ENCODE results near the gene HOXD11.

HOXD11 gene

DNA sequence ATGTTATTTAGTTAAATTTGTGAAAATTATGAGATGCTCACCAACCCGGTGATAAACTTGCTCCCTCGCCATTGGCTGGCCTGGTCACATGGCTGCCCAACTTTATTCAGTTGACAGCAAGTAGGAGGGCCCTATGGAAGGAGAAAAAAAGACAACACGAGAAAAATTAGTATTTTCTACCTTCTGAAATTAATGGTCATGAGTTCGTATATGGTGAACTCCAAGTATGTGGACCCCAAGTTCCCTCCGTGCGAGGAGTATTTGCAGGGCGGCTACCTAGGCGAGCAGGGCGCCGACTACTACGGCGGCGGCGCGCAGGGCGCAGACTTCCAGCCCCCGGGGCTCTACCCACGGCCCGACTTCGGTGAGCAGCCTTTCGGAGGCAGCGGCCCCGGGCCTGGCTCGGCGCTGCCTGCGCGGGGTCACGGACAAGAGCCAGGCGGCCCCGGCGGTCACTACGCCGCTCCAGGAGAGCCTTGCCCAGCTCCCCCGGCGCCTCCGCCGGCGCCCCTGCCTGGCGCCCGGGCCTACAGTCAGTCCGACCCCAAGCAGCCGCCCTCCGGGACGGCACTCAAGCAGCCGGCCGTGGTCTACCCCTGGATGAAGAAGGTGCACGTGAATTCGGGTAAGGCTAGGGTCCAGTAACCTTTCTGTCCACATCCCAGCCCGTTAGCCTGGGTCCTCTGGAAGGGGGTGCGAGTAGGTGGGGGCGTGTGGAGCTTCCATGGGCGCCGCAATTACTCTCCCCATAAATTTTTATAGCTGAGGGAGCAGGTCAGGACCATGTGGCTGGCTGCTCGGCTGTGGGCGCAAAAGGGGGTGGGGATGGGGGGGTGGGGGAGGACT lies 44.6 kb downstream of the HOXD11 start, which contains the start of gene HOXD4:
Gene HOXD4, plus strand, starts transcription at position 109 of the 846 bp plus-strand sequence. Its CDS starts 84 bp downstream, at position 193.
- DNase-seq = no peak

DNA sequence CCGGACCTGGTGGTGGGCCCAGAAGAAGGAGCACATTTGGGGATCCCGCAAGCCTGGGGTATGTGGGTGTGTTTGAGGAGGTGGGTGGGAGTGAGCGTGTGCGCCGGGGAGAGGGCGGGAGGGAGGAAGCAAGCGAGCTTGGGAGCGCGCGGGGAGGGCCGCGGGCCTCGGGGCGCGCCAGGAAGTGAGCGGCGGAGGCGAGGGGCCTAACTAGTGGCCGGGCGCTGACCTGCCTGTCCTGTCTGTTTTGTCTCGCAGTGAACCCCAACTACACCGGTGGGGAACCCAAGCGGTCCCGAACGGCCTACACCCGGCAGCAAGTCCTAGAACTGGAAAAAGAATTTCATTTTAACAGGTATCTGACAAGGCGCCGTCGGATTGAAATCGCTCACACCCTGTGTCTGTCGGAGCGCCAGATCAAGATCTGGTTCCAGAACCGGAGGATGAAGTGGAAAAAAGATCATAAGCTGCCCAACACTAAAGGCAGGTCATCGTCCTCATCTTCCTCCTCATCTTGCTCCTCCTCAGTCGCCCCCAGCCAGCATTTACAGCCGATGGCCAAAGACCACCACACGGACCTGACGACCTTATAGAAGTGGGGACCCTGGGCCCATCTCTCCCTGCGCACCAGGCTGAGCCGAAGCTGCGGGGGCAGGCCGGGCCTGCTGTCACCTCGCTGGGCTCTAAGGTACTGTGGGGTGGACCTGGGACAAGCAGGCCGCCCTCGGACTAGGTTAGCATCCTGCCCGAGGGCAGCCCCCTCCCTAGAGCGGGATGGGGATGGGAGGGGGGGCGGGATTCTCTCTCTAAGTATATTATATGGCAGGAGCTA lies 45.5 kb downstream of the HOXD11 start:
- DNase-seq = no peak

GRCh38 chr2:176154576-176155252 lies 47.6 kb downstream of the HOXD11 start:
- no peak for DNase-seq

- no peak for DNase-seq
Observed at GRCh38 chr2:176155356-176156044, 48.4 kb downstream of the HOXD11 start.

DNA sequence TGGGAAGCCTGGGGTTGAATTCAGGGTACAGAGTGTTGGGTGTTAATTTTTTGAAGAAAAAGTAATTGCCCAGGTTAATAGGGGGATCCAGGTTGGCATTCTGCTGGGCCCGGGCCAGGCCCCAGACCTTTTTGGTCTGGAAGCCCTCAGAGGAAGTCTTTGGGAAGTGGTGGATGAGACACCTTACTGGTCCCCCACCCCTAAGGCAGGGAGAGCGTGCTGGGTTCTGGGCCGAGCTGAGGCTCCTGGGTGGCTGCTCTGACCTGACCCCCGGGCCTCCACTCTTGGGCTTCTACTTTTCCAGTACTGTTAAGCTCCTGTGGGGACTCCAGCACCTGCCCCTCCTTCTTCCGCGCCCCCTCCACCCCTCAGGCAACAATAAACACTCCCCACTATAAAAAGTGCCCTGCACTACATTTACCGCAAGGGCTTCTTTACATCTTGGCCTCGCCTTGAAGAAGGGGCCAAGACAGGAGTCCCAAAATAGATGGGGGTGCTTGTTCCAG lies 49.3 kb downstream of the HOXD11 start:
- DNase-seq = no peak

GRCh38 chr2:176156807-176157498 lies 49.9 kb downstream of the HOXD11 start, which contains the start of gene HOXD3:
TSS of gene HOXD3 (plus strand) at chr2:176157307. CDS start at chr2:176169115, 11,808 bp downstream.
- no peak for DNase-seq

DNA sequence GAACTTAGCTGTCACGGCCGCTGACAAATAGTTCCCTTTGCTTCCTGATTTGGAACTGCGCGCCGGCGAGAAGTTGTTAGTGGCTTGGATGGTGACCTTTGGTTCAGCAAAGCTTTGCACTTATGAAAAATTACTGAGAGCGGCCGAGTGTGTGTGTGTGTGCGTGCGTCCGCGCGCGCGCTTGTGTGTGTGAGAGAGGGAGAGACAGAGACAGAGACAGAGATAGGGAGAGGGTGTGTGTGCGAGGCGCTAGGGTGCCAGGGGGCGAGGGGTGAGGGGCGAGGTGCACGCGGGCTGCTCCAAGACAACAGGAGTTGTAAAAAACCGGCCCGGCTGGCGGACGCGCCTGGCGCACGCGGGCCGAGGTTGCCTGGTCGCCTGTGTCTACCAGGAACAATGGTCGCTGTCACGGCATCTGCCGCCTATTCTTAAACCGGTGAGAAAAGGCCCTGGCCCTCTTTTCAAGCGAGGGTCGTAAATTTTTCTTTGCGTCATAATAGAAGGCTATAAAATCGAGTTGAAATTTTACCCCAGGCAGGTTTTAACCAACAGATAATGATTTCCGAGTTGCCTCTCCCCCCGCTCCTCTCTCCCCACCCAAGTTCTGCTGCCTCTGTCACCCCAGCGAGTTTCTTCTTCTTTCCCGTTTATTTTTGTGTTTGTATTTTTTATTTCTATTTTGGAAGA lies 50.6 kb downstream of the HOXD11 start:
- no peak for DNase-seq

DNA sequence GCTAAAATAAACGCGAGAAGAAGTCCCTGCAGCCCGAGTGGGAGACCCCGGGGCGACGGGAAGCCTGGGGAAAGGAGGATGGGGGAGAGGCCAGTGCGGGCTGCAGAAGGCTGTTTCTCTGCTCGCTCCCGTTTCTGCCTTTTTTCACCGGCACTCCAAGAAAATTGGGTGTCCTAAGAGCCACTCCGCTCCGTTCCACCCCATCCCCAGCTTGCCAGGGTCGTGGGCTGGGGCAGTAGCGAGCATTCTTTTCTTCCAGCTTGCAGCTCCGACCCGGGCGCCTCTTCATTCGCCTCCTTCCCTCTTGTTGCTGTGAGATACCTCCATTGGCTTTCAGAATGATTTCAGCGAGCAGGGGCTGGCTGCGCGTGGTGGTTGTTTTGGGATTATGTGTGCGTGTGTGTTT lies 51.1 kb downstream of the HOXD11 start:
- no peak for DNase-seq

- no peak for DNase-seq
Observed at GRCh38 chr2:176158855-176159662, 52.0 kb downstream of the HOXD11 start.
